ENCODE data around the gene DHX32. TPM values are rescaled to one million over a fixed set of nuclear protein-coding genes. Genes with fewer than 3 reads are reported as not detected.

Gene DHX32
- total and polyA plus RNA-seq, 2 donors (not counting 3 experiments of a cell fraction or from before 2014, with no cell fraction given): 17.1 to 29.6 TPM

GRCh38 chr10:125820701-125821100 lies 60.4 kb downstream of the DHX32 start:
- Histone ChIP-seq H3K4me1 (ENCODE audit: control insufficient read depth, extremely low read depth, insufficient read depth, low read length) (peaks cover 18% of the 10 kb centered on the region), H3K9me3 (replicated peaks; ENCODE audit: control insufficient read depth, insufficient read depth, low read length) (no peaks in the 10 kb centered on the region), H3K27ac (ENCODE audit: insufficient read depth, low read depth, low read length) (no peak overlapping the region), H3K9ac (replicated peaks; ENCODE audit: extremely low read depth, insufficient read depth, low read length) (no peak overlapping the region), H2AFZ (ENCODE audit: low read depth, low read length) (no peak overlapping the region), H3K4me3 (replicated peaks in 1 of 3; ENCODE audit: insufficient read depth in 1 of 3, low read depth in 1 of 3, low read length in 3 of 3) (no peak overlapping the region), H3K79me2 (ENCODE audit: control insufficient read depth, insufficient read depth, low read length) (peaks cover 30% of the 10 kb centered on the region), H4K20me1 (replicated peaks; ENCODE audit: control insufficient read depth, extremely low read depth, insufficient read depth, low read length) (no peaks in the 10 kb centered on the region), H3K9me1 (replicated peaks; ENCODE audit: control insufficient read depth, extremely low read depth, insufficient read depth, low read length) (no peaks in the 10 kb centered on the region), H3K36me3 (ENCODE audit: control insufficient read depth in 2 of 2, extremely low read depth in 1 of 2, insufficient read depth in 2 of 2, low read length in 2 of 2) (no peaks in the 10 kb centered on the region), H3K27me3 (ENCODE audit: control insufficient read depth in 2 of 2, insufficient read depth in 2 of 2, low read length in 2 of 2) (no peaks in the 10 kb centered on the region), H3K4me2 (ENCODE audit: insufficient read depth, low read length) (no peak overlapping the region)
- dilution Hi-C loops (cut with MboI; ENCODE audit: extremely low pct_ligation_motif_present, low sequenced_read_pairs) (no loop called here), intact Hi-C loops (cut with micrococcal nuclease) (loop anchor here (5.0 kb wide), 1 partner anchor 78 kb away; no protein-coding TSS in a partner anchor)
- POLR2A ChIA-PET: no interaction called here
- no TSS peak for BruUV-seq (replicated peaks)
- CTCF ChIA-PET: no interaction called here
- FAIRE-seq (no peak), DNase-seq (ENCODE audit: low read depth, low spot score) (no peak)
- no peak for TF ChIP-seq FOS (IDR thresholded peaks at IDR 0.05; ENCODE audit: borderline replicate concordance, insufficient read depth, low read length)
- TF ChIP-seq JUN (IDR thresholded peaks at IDR 0.05; ENCODE audit: borderline replicate concordance, insufficient read depth, insufficient read length, low read depth): no peak
- no peak for TF ChIP-seq POLR2A (IDR thresholded peaks at IDR 0.05; ENCODE audit: low read depth, low read length)
- no peak for TF ChIP-seq CTCF (IDR thresholded peaks at IDR 0.05; ENCODE audit: extremely low read depth in 1 of 2, insufficient read depth in 1 of 2, low read depth in 1 of 2, low read length in 2 of 2)
- no peak for TF ChIP-seq GATA2 (IDR thresholded peaks at IDR 0.05; ENCODE audit: insufficient read depth, insufficient read length, low read depth, low read length)
- no peak for TF ChIP-seq POLR2AphosphoS5 (IDR thresholded peaks at IDR 0.05; ENCODE audit: insufficient read depth, low read depth, low read length)
- TF ChIP-seq EZH2 (IDR thresholded peaks at IDR 0.05; ENCODE audit: borderline replicate concordance, low read depth, low read length, severe bottlenecking): no peak
- TF ChIP-seq MAX (IDR thresholded peaks at IDR 0.05; ENCODE audit: insufficient read depth, insufficient read length): no peak
- TF ChIP-seq MYC (IDR thresholded peaks at IDR 0.05; ENCODE audit: low read depth, low read length): no peak
